ENCODE results near the gene DHRSX.

DHRSX gene

DNA sequence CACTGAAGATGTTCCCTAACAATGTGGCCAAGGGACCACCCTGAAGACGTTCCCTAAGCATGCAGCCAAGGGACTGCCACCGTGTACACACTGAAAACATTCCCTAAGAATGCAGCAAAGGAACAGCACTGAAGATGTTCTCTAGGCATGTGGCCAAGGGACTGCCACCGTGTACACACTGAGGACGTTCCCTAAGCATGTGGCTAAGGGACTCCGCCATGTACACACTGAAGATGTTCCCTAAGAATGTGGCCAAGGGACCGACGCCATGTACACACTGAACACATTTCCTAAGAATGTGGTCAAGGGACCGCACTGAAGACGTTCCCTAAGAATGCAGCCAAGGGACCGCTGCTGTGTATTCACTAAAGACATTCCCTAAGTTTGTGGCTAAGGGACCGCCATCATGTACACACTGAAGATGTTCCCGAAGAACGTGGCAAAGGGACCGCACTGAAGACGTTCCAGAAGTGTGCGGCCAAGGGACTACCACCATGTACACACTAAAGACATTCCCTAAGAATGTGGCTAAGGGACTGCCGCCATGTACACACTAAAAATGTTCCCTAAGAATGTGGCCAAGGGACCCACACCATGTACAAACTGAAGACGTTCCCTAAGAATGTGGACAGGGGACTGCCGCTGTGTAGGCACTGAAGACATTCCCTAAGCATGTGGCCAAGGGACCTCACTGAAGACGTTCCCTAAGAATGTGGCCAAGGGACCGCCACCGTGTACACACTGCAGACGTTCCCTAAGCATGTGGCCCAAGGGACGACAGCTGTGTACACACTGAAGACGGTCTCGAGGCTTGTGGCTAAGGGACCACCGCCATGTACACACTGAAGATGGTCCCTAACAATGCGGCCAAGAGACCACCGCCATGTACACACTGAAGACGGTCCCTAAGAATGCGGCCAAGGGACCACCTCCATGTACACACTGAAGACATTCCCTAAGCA is 54.8 kb downstream of the DHRSX start:
- no peak for TF ChIP-seq Cebpa-rat (IDR thresholded peaks at IDR 0.05)

DNA sequence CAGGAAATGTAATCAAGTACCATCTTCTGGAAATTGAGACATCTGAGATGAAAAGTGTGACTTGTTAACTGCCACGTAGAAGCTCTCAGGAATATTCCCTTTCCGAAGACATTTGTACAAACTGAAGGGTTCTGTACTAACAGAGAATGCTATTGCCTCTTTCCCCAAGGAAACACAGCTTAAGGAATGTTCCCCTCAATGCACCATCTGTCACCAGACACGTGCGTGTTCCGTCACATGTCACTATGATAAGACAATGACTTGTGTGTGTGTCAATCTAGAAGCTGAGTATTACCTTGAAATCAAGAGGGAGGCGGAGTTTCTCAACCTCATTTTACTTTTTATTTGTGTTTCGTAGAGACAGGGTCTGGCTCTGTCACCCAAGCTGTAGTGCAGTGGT is 58.1 kb downstream of the DHRSX start:
- no peak overlapping the region for H3K4me3 ChIP-seq
- H3K27ac ChIP-seq, result no peak overlapping the region
- no peaks in the 10 kb centered on the region for H3K4me1 ChIP-seq
- no peak overlapping the region for H3K4me2 ChIP-seq
- no peak for TF ChIP-seq Cebpa-rat (IDR thresholded peaks at IDR 0.05)
- H4K20me1 ChIP-seq, result peaks cover 0 to 20% (median 0%) of the 10 kb centered on the region in 11 experiments; a peak in 4 of 22 replicates
- H3K9ac ChIP-seq, result no peak overlapping the region
- H3K36me3 ChIP-seq, result peaks cover 48 to 92% (median 71%) of the 10 kb centered on the region in 11 experiments
- H3K27me3 ChIP-seq, result no peaks in the 10 kb centered on the region
- peaks cover 50 to 68% (median 61%) of the 10 kb centered on the region in 11 experiments for H3K9me3 ChIP-seq (replicated peaks in 1 of 11)

More for the DNA sequence above, 54.8 kb downstream of the DHRSX start:
- no peaks in the 10 kb centered on the region for H3K27me3 ChIP-seq
- peaks cover 28 to 68% (median 50%) of the 10 kb centered on the region in 11 experiments for H3K36me3 ChIP-seq
- H3K4me3 ChIP-seq, result no peak overlapping the region
- H3K9me3 ChIP-seq (replicated peaks in 1 of 11), result peaks cover 34 to 57% (median 47%) of the 10 kb centered on the region in 11 experiments
- H3K4me1 ChIP-seq, result peaks cover 0 to 23% (median 17%) of the 10 kb centered on the region in 10 experiments; a peak in 18 of 20 replicates
- H3K4me2 ChIP-seq, result no peak overlapping the region
- peaks cover 0 to 27% (median 0%) of the 10 kb centered on the region in 11 experiments; a peak in 5 of 22 replicates for H4K20me1 ChIP-seq
- H3K9ac ChIP-seq, result no peak overlapping the region
- H3K27ac ChIP-seq, result no peak overlapping the region

DNA sequence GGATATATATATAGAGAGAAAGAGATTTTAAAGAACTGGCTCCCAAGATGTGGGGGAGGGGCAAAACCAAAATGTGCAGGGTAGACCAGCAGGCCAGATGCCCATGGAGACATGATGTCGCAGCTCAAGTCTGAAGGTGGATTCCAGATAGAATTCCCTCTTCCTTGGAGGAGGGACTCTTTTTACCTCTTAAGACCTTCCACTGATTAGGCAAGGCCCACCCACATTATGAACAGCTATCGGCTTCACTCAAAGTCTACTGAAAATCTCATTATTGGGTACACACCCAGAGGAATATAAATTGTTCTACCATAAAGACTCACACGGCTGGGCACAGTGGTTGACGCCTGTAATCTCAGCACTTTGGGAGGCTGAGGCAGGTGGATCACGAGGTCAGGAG is 59.3 kb downstream of the DHRSX start:
- peaks cover 43 to 84% (median 60%) of the 10 kb centered on the region in 11 experiments for H3K36me3 ChIP-seq

DNA sequence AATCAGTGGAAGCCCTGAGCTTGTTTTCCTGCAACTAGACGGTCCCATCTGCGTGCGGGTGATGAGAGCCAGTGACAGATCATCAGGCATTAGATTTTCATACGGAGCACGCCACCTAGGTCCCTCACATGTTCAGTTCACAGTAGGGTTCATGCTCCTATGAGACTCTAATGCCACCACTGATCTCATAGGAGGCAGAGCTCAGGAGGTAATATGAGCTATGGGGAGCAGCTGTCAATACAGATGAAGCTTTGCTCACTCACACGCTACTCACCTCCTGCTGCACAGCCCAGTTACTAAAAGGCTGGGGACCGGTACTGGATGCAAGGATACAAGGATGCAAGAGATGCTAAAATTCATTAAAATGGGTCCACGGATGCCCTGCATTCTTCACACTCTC is 61.2 kb downstream of the DHRSX start:
- Histone ChIP-seq H3K27ac (no peak overlapping the region), H3K4me1 (peaks cover 6 to 20% (median 11%) of the 10 kb centered on the region in 10 experiments; a peak in 19 of 20 replicates), H3K9me3 (replicated peaks in 1 of 11) (peaks cover 25 to 41% (median 32%) of the 10 kb centered on the region in 11 experiments), H4K20me1 (peaks cover 0 to 30% (median 0%) of the 10 kb centered on the region in 11 experiments; a peak in 5 of 22 replicates), H3K9ac (no peak overlapping the region), H3K36me3 (peaks cover 34 to 66% (median 44%) of the 10 kb centered on the region in 11 experiments), H3K4me2 (no peak overlapping the region), H3K4me3 (peak overlapping the region in 3 of 10 experiments; percentile 1 to 9 (median 4); a peak in 1 of 20 replicates), H3K27me3 (no peaks in the 10 kb centered on the region)
- no peak for TF ChIP-seq Cebpa-rat (IDR thresholded peaks at IDR 0.05)

More for the DNA sequence above, 59.3 kb downstream of the DHRSX start:
- Histone ChIP-seq H4K20me1 (peaks cover 0 to 20% (median 0%) of the 10 kb centered on the region in 11 experiments; a peak in 4 of 22 replicates), H3K27me3 (no peaks in the 10 kb centered on the region), H3K9ac (no peak overlapping the region), H3K4me2 (no peak overlapping the region), H3K4me3 (no peak overlapping the region), H3K4me1 (peaks cover 0 to 5% (median 0%) of the 10 kb centered on the region in 10 experiments; a peak in 3 of 20 replicates), H3K9me3 (replicated peaks in 1 of 11) (peaks cover 39 to 56% (median 49%) of the 10 kb centered on the region in 11 experiments), H3K27ac (no peak overlapping the region)
- no peak for TF ChIP-seq Cebpa-rat (IDR thresholded peaks at IDR 0.05)

DNA sequence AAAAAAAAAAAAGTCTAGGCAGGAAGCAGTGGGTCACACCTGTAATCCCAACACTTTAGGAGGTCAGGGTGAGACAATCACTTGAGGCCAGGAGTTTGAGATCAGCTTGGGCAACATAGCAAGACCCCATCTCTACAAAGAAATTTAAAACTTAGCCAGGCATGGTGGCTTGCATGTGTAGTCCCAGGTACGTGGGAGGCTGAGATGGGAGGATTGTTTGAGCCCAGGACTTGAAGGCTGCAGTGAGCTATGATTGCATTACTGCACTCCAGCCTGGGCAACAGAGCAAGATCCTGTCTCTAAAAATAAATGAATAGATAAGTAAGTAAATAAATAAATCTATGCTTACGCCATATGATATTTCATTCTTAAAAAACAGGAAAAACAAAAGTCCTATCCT is 65.3 kb downstream of the DHRSX start:
- H3K9ac ChIP-seq, result no peak overlapping the region
- no peak for TF ChIP-seq Cebpa-rat (IDR thresholded peaks at IDR 0.05)
- 0 out of 22 replicates have a peak overlapping the region, but pooled peaks of 2 of the 11 experiments have one; percentile 88 to 93 for H3K27ac ChIP-seq
- H4K20me1 ChIP-seq, result peaks cover 0 to 29% (median 0%) of the 10 kb centered on the region in 11 experiments; a peak in 2 of 22 replicates
- no peaks in the 10 kb centered on the region for H3K27me3 ChIP-seq
- H3K4me2 ChIP-seq, result peak overlapping the region in 8 of 11 experiments; percentile 13 to 74 (median 56); a peak in 10 of 22 replicates
- H3K9me3 ChIP-seq (replicated peaks in 1 of 11), result peaks cover 12 to 34% (median 25%) of the 10 kb centered on the region in 11 experiments
- peaks cover 26 to 45% (median 31%) of the 10 kb centered on the region in 11 experiments for H3K36me3 ChIP-seq
- H3K4me3 ChIP-seq, result no peak overlapping the region
- peaks cover 25 to 57% (median 52%) of the 10 kb centered on the region in 10 experiments for H3K4me1 ChIP-seq

DNA sequence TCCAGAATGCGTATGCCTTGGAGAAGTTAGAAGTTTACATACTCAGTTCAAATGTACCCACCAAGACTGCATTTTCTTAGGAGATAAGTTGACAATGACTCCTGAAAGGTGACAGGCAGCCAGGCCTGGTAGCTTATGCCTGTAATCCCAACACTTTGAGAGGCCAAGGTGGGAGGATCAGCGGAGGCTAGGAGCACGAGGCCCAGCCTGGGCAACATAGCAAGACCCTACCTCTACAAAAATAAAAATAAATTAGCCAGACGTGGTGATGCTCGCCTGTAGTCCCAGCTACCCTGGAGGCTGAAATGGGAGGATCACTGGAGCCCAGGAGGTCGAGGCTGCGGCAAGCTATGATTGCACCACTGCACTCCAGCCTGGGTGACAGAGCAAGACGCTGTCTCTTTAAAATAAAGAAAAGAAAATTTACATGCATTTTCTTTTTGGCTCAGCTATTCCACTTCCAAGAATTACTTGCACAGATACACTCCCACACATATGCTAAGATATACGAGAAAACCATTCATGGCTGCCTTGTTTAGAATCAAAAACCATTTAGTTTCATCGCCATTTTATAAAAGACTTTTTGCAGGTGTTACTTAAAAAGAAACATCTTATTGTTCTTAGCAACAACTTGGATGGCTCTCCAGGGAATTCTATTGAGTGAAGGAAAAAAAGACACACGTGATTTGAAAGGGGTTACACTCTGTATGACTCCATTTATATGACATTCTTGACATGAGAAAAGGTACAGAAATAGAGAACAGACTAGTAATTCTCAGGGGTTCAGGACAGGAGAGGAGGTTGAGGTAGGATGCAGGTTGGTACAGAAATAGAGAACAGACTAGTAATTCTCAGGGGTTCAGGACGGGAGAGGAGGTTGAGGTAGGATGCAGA is 66.3 kb downstream of the DHRSX start:
- Histone ChIP-seq H3K9ac (no peak overlapping the region), H3K4me1 (peaks cover 35 to 67% (median 62%) of the 10 kb centered on the region in 10 experiments)
- TF ChIP-seq Cebpa-rat (IDR thresholded peaks at IDR 0.05), result no peak

DNA sequence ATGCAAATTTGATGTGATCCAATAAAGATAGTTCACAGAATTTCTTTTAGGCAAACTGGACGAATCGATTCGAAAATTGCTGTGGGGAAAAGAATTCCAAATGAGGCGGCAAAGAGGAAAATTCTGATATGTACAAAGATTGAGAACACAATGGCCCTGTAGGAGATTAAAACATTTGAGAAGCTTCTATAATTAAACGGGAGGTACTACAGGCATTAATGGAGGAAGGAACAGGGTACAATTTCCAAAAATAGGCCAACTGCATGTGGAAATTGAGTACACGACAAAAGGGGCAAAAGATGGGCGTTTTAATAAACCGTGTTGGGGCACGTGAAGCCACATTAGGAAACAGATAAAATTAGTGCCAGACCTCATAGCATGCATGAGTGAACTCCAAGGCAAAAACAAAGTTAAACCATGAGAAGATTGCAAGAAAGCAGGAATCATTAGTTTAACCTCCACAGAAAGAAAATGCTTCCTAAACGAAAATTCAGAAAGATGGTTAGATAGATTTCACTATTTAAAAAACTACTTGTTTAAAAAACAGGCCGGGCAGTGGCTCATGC is 68.4 kb downstream of the DHRSX start:
- Histone ChIP-seq H3K4me2 (peak overlapping the region; percentile 49 to 82 (median 77); a peak in 21 of 22 replicates), H3K27ac (peak overlapping the region in 10 of 11 experiments; percentile 4 to 93 (median 84); a peak in 19 of 22 replicates), H3K9me3 (replicated peaks in 1 of 11) (peaks cover 13 to 33% (median 23%) of the 10 kb centered on the region in 11 experiments; a peak in 20 of 22 replicates), H3K4me3 (peak overlapping the region in 6 of 10 experiments; percentile 9 to 39 (median 22); a peak in 4 of 20 replicates), H3K27me3 (no peaks in the 10 kb centered on the region), H3K36me3 (peaks cover 15 to 43% (median 30%) of the 10 kb centered on the region in 11 experiments; a peak in 21 of 22 replicates), H3K4me1 (peaks cover 36 to 70% (median 69%) of the 10 kb centered on the region in 10 experiments), H4K20me1 (peaks cover 0 to 37% (median 0%) of the 10 kb centered on the region in 11 experiments; a peak in 2 of 22 replicates), H3K9ac (peak overlapping the region in 10 of 11 experiments; percentile 21 to 80 (median 73); a peak in 20 of 22 replicates)
- peak in 1 of 11 experiments; percentile 50; a peak in 2 of 22 replicates for TF ChIP-seq Cebpa-rat (IDR thresholded peaks at IDR 0.05)

More for the DNA sequence above, 66.3 kb downstream of the DHRSX start:
- H3K36me3 ChIP-seq, result peaks cover 17 to 35% (median 21%) of the 10 kb centered on the region in 11 experiments
- H3K9me3 ChIP-seq (replicated peaks in 1 of 11), result peaks cover 3 to 25% (median 15%) of the 10 kb centered on the region in 11 experiments
- H3K27me3 ChIP-seq, result no peaks in the 10 kb centered on the region
- peak overlapping the region; percentile 13 to 74 (median 51); a peak in 18 of 22 replicates for H3K4me2 ChIP-seq
- peaks cover 0 to 35% (median 0%) of the 10 kb centered on the region in 11 experiments; a peak in 2 of 22 replicates for H4K20me1 ChIP-seq
- peak overlapping the region in 7 of 11 experiments; percentile 2 to 93 (median 85); a peak in 9 of 22 replicates for H3K27ac ChIP-seq
- H3K4me3 ChIP-seq, result no peak overlapping the region
